Fibroblast of peridontal ligament (primary cell): ENCODE data around the gene PIGC.
"Not testable (repeated sequence)": the region's sequence is repeated elsewhere in the genome, so short reads cannot be mapped to it uniquely, and the experiment has no call there.

Experiments used
- DNase-seq: peaks from one replicate; pipeline ENCODE4 v3.0.0-alpha.2; 2010; ENCODE audit errors: extremely low read depth

PIGC gene

GRCh38 chr1:172466795-172467407, 23.0 kb upstream of the PIGC start:
- DNase-seq: no peak

DNA sequence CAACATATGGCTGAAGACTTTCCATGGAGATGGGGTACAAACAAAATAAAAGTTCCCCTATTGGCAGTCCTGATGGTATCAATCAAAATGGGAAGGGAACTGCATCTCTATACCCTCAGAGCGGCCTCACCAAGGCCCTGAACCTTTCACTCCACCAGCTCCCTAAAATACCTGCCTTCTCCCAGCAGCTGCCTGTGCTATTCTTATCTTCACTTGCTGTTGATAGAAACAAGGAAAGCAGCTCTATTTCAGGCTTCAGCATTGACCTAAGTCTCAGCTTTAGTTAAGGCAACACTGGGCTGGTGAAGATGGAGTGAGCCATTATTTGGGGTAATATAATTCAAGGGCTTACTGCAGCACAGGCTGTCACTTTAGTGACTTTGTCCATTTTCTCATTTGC, 21.7 kb upstream of the PIGC start:
- no peak for DNase-seq

- no peak for DNase-seq
Observed at GRCh38 chr1:172460887-172461315, 17.0 kb upstream of the PIGC start.

DNA sequence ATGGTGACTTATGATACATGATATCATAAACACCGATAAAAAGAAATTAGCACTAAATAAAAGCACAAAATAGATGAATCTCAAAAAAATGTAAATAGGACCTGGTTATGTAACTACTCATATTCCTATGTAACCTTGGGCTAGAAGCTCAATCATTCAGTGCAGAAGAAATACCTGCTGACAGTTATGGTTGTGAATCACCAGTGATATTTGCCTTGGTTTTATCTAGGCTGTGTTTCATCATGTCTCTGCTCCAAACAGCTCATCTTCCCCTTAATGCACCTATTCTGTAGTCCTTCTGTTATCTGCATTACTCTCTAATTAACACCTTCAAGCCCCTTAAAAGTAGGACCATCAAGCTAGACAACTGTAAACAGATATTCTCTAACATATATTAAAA, 16.3 kb upstream of the PIGC start:
- DNase-seq: no peak

- DNase-seq: no peak
Observed at GRCh38 chr1:172457479-172458130, 13.7 kb upstream of the PIGC start.

GRCh38 chr1:172456344-172456769, 12.5 kb upstream of the PIGC start:
- DNase-seq: no peak

DNA sequence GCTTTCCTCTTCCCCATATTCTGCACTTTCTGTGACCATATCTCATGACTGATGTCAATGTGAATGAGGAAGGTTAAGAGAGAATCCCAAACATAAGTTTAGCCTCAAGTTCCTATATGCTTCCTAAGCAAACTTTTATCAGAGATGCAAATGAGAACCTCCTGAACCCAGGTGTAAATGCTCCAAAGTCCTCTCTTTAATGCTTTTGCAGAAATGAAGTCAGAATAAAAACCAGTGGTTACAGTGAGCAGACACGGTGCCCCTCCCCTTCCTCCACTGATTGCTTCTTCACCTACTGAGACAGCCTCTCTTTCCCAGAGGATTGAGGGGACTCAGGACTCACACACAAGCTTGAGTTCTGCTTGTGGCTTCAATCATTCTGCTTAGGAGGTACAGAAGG, 11.6 kb upstream of the PIGC start:
- DNase-seq: no peak

GRCh38 chr1:172453607-172454006, 9.7 kb upstream of the PIGC start:
- no peak for DNase-seq

DNA sequence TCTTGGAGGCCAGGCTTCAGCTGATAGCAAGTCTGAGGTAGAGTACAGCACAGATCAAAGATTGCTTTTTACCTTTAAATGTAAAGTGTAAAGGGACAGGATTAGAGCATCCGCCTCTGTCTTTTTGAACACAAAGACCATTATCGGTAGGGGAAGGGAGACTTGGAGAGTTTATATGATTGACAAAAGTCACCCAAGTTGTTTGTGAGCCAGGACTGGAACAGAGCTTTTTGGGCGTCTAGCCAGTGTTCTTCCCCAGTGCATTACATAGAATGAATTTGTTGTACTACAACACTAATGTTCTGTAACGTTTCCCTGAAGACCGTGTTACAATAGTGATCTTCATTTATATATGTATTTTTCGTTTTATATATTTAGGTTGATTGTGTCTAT, 9.3 kb upstream of the PIGC start:
- DNase-seq: no peak

DNA sequence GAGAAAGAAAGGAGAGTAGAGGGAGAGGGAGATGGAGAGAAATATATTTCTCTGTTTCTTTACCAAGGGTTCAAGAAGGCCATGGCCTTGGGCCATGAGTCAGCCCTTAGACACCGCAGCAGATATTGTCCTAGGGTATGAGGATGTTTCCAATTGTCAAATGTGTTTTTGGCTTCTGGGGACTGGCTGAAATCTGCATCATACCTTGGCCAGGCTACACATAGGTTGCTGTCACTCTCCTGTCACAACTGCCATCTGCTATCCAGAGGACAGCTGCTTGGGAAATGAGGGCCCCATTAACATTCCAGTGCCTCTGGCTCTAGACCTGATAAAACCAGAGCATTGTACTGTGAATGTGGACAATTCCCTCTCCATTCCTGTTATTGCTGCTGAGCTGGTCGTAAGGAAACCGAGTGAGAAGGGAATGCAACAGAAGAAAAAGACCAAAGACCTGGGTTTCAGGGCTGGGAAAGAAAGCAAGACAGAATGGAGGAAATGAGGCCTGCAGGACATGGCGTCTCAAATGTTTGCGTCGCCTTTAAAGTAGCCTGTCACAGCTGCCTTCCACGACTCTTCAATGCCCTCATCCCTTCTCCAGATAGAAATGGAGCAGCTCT, 8.8 kb upstream of the PIGC start:
- no peak for DNase-seq

DNA sequence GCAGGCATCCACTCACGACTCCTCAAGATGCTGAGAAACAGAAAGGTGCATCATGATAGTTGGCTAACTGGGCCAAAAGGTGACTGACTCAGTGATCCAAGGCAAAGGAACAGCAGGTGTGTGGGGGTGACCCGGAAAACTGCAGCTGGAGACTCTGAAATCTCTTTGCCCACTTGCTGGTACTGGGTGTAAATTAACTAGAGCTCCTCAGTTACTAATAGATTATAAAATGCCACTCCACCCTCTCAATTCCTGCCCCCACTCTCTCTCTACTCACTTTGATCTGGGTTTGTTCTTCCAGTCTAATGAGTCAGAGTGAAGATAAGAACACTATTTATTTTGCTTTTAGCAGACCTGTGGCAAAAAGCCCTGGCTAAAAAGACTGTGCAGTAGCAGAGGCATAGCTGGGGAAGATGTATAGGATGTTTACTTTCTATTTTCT, 7.2 kb upstream of the PIGC start:
- DNase-seq: no peak

GRCh38 chr1:172450524-172450885, 6.6 kb upstream of the PIGC start:
- no peak for DNase-seq

DNA sequence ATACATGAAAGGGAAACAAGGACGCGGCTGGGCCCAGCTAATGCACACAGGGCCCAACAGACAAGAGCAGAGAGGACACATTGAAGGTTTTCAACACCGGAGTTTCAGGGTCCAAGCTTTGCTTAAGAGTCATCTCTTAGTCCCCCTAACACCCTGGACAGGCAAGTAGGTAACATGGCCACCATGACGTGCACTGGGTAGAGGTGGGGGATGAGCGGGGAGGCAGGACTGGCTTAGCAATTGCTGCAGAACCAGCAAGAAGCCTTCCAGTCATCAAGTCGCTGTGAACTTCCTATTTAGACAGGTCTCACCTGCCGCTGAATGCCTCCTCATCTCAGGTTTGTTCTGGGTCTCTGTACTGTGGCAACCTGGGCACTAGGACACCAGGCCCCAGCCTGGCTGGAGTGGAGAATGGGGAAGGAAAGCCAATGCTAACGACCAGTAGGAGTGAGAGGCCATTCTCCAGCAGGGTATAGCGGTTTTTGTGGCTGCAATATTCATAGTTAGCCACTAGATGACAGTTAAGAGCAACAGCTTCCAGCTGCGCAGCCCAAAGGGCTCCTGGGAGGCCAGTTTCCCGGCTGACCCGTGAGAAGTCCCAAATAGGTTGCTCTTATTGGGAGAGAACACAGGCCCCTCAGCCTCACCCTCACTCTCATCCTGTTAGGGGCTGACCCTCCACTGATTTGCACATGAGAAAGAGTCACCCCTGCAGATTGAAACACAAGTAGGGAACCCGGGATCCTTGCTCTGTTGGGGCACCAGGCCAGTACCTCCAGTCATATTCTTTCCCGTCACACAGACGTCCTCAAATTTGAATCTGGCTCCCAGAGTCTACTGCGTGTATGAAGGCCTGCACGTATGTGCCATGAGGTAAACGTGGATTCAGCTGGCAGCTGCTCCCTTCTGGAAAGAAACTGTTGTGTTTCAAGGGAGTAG, 6.0 kb upstream of the PIGC start:
- DNase-seq: peak; percentile 69

DNA sequence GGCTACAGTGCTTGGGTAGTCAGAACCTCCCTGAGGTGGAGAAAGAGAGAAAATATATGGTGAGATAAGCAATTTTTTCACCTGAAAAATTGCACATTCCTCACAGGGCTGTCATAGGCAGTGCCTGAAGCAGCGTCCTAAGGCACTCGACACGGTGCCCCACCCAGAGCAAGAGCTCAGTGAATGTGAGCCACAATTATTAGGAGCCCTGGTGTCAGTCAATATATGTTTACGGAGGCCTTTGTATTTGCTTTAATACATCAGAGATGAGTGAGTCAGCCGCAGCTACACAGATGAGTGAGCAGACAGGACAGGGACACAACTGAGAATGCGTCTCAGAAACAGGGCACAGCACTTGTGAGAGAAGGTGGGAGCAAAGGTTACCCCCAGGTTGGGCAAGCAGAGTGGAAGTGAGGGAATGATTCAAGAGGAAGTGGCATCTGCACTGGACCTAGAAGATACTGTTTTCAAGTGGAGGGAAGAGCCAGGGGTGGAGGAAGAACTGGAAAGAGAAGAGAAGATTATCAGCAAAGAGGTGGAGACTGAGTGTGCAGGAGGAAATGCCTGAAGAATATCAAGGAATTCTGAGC, 5.2 kb upstream of the PIGC start:
- no peak for DNase-seq

DNA sequence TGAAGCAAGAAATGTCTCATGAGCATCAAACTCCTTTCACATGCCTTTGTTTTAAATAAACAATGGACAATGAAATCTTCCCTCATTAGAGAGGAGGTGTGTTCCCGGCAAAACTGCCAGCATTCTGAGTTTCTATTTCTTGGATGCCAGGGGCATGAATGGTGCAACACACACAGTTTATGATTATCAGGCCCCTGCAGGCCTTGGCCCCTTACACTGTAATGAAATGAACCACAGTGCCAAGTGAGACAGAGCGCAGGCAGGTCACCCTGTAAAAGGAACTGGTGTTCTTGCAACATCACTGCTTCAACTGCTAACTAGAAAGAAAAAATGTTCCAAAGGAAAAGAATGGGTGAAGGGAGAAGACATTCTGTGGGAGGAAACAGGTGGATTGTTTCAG, 3.8 kb upstream of the PIGC start:
- DNase-seq: no peak

DNA sequence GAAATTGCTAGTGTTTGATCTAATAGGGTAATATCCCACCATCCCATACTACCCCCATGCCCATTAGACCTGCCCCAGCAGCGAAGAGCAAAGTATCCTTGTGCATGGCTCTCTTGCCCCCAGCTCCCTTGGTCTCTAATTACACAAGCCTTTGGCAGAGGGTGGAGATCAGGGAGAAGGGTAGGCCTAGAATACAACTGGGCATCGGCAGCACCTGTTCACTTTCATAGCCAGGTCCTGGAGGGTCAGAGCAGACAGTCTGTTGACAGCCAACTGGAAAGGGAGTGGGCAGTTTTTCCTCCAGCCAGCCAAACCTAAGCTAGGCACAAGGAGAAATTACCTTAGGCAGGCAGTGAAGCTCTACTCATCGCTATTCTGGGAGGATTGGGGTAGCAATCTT, 2.7 kb upstream of the PIGC start:
- DNase-seq: no peak

DNA sequence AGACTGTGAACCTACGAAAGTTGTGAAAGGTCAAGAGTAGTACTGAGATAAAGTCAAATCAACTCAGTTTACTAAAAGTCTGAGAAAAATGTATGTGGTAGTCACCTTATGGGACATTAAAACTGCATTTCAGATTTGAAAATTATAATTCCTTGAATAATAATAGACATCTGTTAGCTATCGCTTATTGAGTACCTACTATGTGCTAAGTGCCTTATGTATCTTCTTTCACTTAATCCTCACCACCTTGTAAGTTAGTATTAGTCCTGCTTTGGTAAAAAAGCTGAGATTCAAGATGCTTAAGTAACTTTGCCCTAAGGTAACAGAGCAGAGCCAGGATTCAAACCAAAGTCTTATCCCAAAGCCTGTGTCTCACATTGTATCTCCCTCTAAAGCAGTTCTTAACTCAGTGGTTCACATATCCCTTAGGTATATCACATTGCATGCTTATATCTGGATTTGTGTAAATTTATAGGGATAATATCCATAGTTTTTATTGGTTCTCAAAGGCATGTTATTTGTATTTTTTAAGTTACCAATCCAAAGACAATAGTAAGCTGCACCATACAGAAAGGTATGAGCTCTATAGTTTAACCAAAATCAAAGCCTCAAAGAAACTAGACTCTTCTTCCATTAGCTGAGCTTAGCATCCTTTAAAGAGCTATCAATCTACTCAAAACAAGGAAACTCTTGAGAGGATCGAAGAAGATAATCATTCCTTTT, 865 bp downstream of the PIGC start:
- no peak for DNase-seq

GRCh38 chr1:172442404-172442803, 1.5 kb downstream of the PIGC start:
- no peak for DNase-seq

DNA sequence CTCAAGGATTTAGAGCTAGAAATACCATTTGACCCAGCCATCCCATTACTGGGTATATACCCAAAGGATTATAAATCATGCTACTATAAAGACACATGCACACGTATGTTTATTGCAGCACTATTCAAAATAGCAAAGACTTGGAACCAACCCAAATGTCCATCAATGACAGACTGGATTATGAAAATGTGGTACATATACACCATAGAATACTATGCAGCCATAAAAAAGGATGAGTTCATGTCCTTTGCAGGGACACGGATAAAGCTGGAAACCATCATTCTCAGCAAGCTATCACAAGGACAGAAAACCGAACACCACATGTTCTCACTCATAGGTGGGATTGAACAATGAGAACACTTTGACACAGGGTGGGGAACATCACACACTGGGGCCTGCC, 6.7 kb downstream of the PIGC start:
- not testable (repeated sequence) for DNase-seq

DNA sequence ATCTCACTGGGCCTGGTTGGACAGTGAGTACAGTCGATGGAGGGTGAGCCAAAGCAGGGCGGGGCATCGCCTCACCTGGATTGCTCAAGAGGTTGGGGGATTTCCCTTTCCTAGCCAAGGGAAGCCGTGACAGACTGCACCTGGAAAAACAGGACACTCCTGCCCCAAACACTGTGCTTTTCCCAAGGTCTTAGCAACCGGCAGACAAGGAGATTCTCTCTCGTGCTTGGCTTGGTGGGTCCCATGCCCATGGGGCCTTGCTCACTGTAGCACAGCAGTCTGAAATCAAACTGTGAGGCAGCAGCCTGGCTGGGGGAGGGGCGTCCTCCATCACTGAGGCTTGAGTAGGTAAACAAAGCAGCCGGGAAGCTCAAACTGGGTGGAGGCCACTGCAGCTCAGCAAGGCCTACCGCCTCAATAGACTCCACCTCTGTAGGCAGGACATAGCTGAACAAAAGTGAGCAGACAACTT, 12.1 kb downstream of the PIGC start:
- no peak for DNase-seq

- no peak for DNase-seq
Observed at GRCh38 chr1:172431204-172431603, 12.7 kb downstream of the PIGC start.
